GM21825 (cell line): ENCODE measurements around the gene PTPRN2.
"Not testable (repeated sequence)": the region's sequence is repeated elsewhere in the genome, so short reads cannot be mapped to it uniquely, and the experiment has no call there.

ENCODE experiments used
- ATAC-seq: cut with Tn5 transposase; IDR thresholded peaks from one replicate; pipeline ENCODE4 v1.9.1; 2021; ENCODE audit warnings: mild to moderate bottlenecking, moderate library complexity; ENCODE audit not compliant: unreplicated experiment

Gene PTPRN2

GRCh38 chr7:158314394-158314793 is 273.2 kb downstream of the PTPRN2 start:
- no peak for ATAC-seq

- ATAC-seq = no peak
Measured at GRCh38 chr7:158313931-158314330, 273.7 kb downstream of the PTPRN2 start.

GRCh38 chr7:158312789-158313188 is 274.8 kb downstream of the PTPRN2 start:
- no peak for ATAC-seq

GRCh38 chr7:158311791-158312190 is 275.8 kb downstream of the PTPRN2 start:
- no peak for ATAC-seq

GRCh38 chr7:158310924-158311666 is 276.5 kb downstream of the PTPRN2 start:
- ATAC-seq = no peak

GRCh38 chr7:158309868-158310763 is 277.5 kb downstream of the PTPRN2 start:
- ATAC-seq = no peak

GRCh38 chr7:158308001-158308400 is 279.6 kb downstream of the PTPRN2 start:
- ATAC-seq = no peak

- ATAC-seq = not testable (repeated sequence)
Measured at GRCh38 chr7:158304072-158304471, 283.6 kb downstream of the PTPRN2 start.

GRCh38 chr7:158303121-158303520 is 284.5 kb downstream of the PTPRN2 start:
- no peak for ATAC-seq

- ATAC-seq = no peak
Measured at GRCh38 chr7:158302274-158303070, 285.2 kb downstream of the PTPRN2 start.

GRCh38 chr7:158301207-158301606 is 286.4 kb downstream of the PTPRN2 start:
- ATAC-seq = no peak

GRCh38 chr7:158300427-158300826 is 287.2 kb downstream of the PTPRN2 start:
- no peak for ATAC-seq

GRCh38 chr7:158299607-158300006 is 288.0 kb downstream of the PTPRN2 start:
- no peak for ATAC-seq

- ATAC-seq = no peak
Measured at GRCh38 chr7:158296798-158297104, 290.9 kb downstream of the PTPRN2 start.

- no peak for ATAC-seq
Measured at GRCh38 chr7:158295966-158296797, 291.4 kb downstream of the PTPRN2 start.

GRCh38 chr7:158294468-158295215 is 293.0 kb downstream of the PTPRN2 start:
- ATAC-seq = not testable (repeated sequence)

GRCh38 chr7:158292948-158293347 is 294.7 kb downstream of the PTPRN2 start:
- ATAC-seq = no peak

- ATAC-seq = no peak
Measured at GRCh38 chr7:158291998-158292397, 295.6 kb downstream of the PTPRN2 start.

GRCh38 chr7:158289761-158290523 is 297.7 kb downstream of the PTPRN2 start:
- no peak for ATAC-seq
